ENCODE results near the gene EXOC3L2.
"Not testable (repeated sequence)": the region's sequence is repeated elsewhere in the genome, so short reads cannot be mapped to it uniquely, and the experiment has no call there.

EXOC3L2 gene

GRCh38 chr19:45255611-45256157, 10.5 kb upstream of the EXOC3L2 start:
- DNase-seq (ENCODE audit: low read depth) = no peak

GRCh38 chr19:45254044-45254531, 8.9 kb upstream of the EXOC3L2 start:
- no peak for DNase-seq (ENCODE audit: low read depth)

DNA sequence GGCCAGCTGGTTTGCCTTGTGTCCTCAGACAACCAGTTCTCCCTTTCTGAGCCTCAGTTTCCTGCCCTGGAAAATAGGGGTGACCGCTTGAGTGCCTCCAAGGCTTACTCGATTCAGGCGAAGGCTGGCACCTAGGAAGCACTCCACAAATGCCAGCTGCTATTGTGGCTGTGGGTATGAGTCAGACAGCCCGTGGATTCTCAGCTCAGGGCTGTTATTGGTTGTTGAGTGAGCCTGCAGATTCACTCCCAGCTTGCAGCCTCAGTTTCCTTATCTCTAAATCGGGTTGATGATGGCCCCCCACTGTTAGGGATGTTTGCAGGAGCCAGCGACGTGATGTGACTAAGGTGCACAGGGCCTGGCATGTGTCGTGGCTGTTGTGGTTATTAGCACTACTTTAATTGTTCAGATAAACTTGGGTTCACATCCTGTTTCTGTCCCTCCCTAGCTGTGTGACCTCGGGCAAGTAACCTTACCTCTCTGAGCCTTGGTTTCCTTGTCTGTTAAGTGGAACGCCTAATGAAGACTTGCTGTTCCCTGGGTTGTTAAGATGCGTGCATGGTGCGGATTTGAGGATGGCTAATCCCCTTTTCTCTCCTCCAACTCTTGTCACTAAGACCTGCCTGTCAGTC, 8.3 kb upstream of the EXOC3L2 start:
- DNase-seq (ENCODE audit: low read depth) = no peak

- DNase-seq (ENCODE audit: low read depth) = no peak
Observed at GRCh38 chr19:45251452-45252354, 6.5 kb upstream of the EXOC3L2 start.

GRCh38 chr19:45250832-45251451, 5.7 kb upstream of the EXOC3L2 start, which contains the start of gene MARK4:
TSS of gene MARK4 (plus strand) at chr19:45251271. CDS start at chr19:45251589, 318 bp downstream.
- peak; percentile 33 for DNase-seq (ENCODE audit: low read depth)

- no peak for DNase-seq (ENCODE audit: low read depth)
Observed at GRCh38 chr19:45250216-45250831, 5.1 kb upstream of the EXOC3L2 start.

DNA sequence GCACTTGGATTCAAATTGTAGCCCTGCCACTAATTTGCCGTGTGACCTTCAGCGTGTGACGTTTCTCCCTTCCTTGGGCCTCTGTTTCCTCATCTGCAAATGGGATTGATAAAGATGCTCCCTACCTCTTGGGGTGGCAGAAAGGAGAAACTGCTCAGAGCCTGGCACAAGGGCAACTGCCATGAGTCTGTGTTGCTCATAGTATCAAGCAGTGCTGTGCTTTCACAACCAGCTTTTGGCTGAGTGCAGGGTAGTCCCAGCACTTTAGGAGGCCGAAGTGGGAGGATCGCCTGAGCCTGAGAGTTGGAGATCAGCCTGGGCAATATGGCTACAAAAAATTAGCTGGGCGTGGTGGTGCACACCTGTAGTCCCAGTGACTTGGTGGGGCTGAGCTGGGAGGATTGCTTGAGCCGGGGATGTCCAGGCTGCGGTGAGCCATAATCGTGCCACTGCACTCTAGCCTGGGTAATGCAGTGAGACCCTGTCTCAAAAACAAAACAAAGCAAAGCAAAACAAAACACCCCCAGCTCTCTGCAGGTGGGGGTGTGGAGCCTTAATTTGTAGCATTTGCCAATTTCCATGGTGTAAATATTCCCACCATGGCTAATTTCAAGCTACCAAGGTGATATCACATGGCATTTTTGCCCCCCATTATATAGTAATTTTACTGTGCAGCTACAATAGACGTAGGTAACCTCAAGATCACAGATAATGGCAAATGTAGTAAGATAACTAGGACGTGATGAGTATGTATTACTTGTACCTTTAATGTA, 4.2 kb upstream of the EXOC3L2 start:
- no peak for DNase-seq (ENCODE audit: low read depth)

GRCh38 chr19:45247136-45247535, 1.9 kb upstream of the EXOC3L2 start:
- DNase-seq (ENCODE audit: low read depth) = no peak

- DNase-seq (ENCODE audit: low read depth) = no peak
Observed at GRCh38 chr19:45245826-45246225, 619 bp upstream of the EXOC3L2 start.

- DNase-seq (ENCODE audit: low read depth) = no peak
Observed at GRCh38 chr19:45244133-45244794, 943 bp downstream of the EXOC3L2 start.

- DNase-seq (ENCODE audit: low read depth) = no peak
Observed at GRCh38 chr19:45243144-45243732, 2.0 kb downstream of the EXOC3L2 start.

DNA sequence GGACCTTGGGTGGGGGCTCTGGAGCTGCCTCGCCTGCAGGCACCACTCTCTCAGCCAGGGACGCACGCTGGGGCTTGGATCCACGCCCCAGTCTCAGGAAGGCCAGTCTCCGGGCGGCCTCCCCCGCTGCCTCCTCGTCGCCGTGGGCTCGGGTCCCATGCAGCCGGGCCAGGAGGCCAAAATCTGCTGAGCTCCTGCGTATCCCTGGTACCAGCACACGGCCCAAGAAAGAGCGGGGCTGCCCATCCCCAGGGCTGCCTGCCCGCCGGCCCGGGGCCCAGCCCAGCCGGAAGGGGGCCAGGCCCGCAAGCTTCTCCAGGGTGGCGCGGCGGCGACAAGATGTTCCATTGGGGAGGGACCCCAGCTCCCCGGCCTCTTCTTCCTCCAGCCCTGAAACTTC, 6.7 kb downstream of the EXOC3L2 start:
- no peak for DNase-seq (ENCODE audit: low read depth)

GRCh38 chr19:45235485-45235884, 9.7 kb downstream of the EXOC3L2 start:
- DNase-seq (ENCODE audit: low read depth) = no peak

- DNase-seq (ENCODE audit: low read depth) = no peak
Observed at GRCh38 chr19:45234089-45234869, 10.9 kb downstream of the EXOC3L2 start.

DNA sequence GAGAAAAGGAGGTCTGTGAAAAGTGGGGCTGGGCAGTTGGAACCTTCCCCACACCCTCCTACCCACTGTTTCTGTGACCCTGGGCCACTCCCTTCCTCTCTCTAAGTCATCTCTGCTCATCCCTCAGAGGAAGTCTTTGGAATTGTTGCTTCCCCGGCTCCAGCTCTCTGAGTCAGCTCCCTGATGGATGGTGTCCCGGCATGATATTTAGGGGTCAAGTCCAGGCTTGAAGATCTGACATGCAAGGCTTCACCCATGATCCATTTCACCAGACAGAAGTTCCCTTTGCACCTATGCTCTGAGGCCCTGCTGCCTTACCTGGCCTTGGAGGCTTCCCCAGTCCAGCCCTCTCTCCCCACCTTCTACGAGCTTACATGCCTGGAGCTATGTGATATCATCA, 13.3 kb downstream of the EXOC3L2 start:
- DNase-seq (ENCODE audit: low read depth) = no peak

- not testable (repeated sequence) for DNase-seq (ENCODE audit: low read depth)
Observed at GRCh38 chr19:45229056-45229455, 16.2 kb downstream of the EXOC3L2 start.

- no peak for DNase-seq (ENCODE audit: low read depth)
Observed at GRCh38 chr19:45224645-45225044, 20.6 kb downstream of the EXOC3L2 start.

- no peak for DNase-seq (ENCODE audit: low read depth)
Observed at GRCh38 chr19:45223879-45224278, 21.3 kb downstream of the EXOC3L2 start.

GRCh38 chr19:45222724-45223123, 22.5 kb downstream of the EXOC3L2 start:
- DNase-seq (ENCODE audit: low read depth) = no peak

All from stimulated activated CD4-positive, alpha-beta T cell treated with anti-CD3 and anti-CD28 coated beads, Interleukin-2, amount 100 ng/mL, for 4 hours (primary cell).